Esophagus muscularis mucosa (tissue), 4 donors: Measurements from ENCODE around the gene ELAVL3. TPM values are rescaled to one million over a fixed set of nuclear protein-coding genes. Genes with fewer than 3 reads are reported as not detected.

Experiments
- DNase-seq: peaks from one replicate; pipeline ENCODE4 v3.0.0-alpha.2; 2017; ENCODE audit errors: extremely low spot score
- H3K27ac ChIP-seq, 4 donors: fragments of 200-600 bp; sonication (generic); replicated peaks in 1 of 4; 1 replicate in 3 of 4; 2 replicates in 1 of 4; pipeline ENCODE4 v1.5.1; 2016 to 2019; ENCODE audit warnings: mild to moderate bottlenecking in 1 of 4
- H3K27me3 ChIP-seq, 4 donors: fragments of 200-600 bp; sonication (generic); one replicate each; pipeline versions ENCODE4 v1.5.1 to v1.6.0; 2016 to 2019
- H3K36me3 ChIP-seq, 4 donors: fragments of 200-600 bp; sonication (generic); one replicate each; pipeline ENCODE4 v1.5.1; 2016 to 2019
- H3K4me1 ChIP-seq, 4 donors: fragments of 200-600 bp; sonication (generic); one replicate each; pipeline ENCODE4 v1.5.1; 2016 to 2019
- H3K4me3 ChIP-seq, 4 donors: fragments of 200-600 bp; sonication (generic); 1 replicate in 2 of 4; 2 replicates in 2 of 4; pipeline ENCODE4 v1.5.1; 2016 to 2019; ENCODE audit warnings: mild to moderate bottlenecking in 4 of 4, moderate library complexity in 1 of 4
- H3K9me3 ChIP-seq, 4 donors: fragments of 200-600 bp; sonication (generic); 1 replicate in 3 of 4; 2 replicates in 1 of 4; pipeline ENCODE4 v1.5.1; 2016 to 2019
- CTCF ChIP-seq, 3 experiments: fragments of 200-600 bp in 2 of 3; fragments of 450-650 bp in 1 of 3; sonication (generic) in 2 of 3; IDR thresholded peaks; one replicate each; pipeline ENCODE4 v1.5.1; 2017 to 2019; ENCODE audit warnings: antibody characterized with exemption in 3 of 3, mild to moderate bottlenecking in 2 of 3, moderate library complexity in 1 of 3
- EP300 ChIP-seq: sonication (generic); formaldehyde crosslinking; IDR thresholded peaks from one replicate; pipeline ENCODE4 v1.6.1; 2017; ENCODE audit warnings: antibody characterized with exemption
- POLR2A ChIP-seq: fragments of 450-650 bp; IDR thresholded peaks from one replicate; pipeline ENCODE4 v1.6.1; 2017; ENCODE audit warnings: antibody characterized with exemption, moderate library complexity, mild to moderate bottlenecking, low read depth
- POLR2AphosphoS5 ChIP-seq, 2 donors: sonication (generic); formaldehyde crosslinking; IDR thresholded peaks; one replicate each; pipeline ENCODE4 v1.6.1; 2017; ENCODE audit warnings: antibody characterized with exemption in 2 of 2
- WGBS: methylation state at CpG from one replicate; pipeline ENCODE4 v1.1.5; 2018; 5-methylcytosine and 5-hydroxymethylcytosine counted together
- intact Hi-C: fragments of 100-400 bp; cut with DNase I; formaldehyde crosslinking; loops from one replicate; pipeline ENCODE4 v1.15.1; 2023
- total RNA-seq, 4 donors: library from RNA; depleted of rRNA; stranded (reverse); fragments of >200 nt; gene quantifications; one replicate each; pipeline versions ENCODE4 v1.1.0 to v1.2.1, GENCODE V29; 2016

ELAVL3 gene
- total RNA-seq, 4 donors from 2014 or later = under 0.01 to 0.69 (median 0.31) TPM

GRCh38 chr19:11513946-11514345, 33.1 kb upstream of the ELAVL3 start:
- no peaks in the 10 kb centered on the region for H3K4me1 ChIP-seq
- no peak for DNase-seq
- H3K27ac ChIP-seq = no peak overlapping the region
- peaks cover 18 to 93% (median 83%) of the 10 kb centered on the region in 4 donors for H3K36me3 ChIP-seq
- no peaks in the 10 kb centered on the region for H3K9me3 ChIP-seq
- no peaks in the 10 kb centered on the region for H3K27me3 ChIP-seq
- no peak for TF ChIP-seq POLR2A
- TF ChIP-seq CTCF (IDR thresholded peaks at IDR 0.05) = no peak
- no peak for TF ChIP-seq EP300
- TF ChIP-seq POLR2AphosphoS5 (IDR thresholded peaks at IDR 0.05) = no peak
- intact Hi-C loops = no loop called here
- WGBS = 85% methylated on average over 2 of the region's 20 CpGs
- no peak overlapping the region for H3K4me3 ChIP-seq

- WGBS = 94% methylated on average over 8 of the region's 8 CpGs
- Histone ChIP-seq H3K36me3 (peaks cover 18 to 63% (median 49%) of the 10 kb centered on the region in 4 donors), H3K4me3 (no peak overlapping the region), H3K4me1 (peaks cover 6 to 10% (median 9%) of the 10 kb centered on the region in 4 donors), H3K9me3 (no peaks in the 10 kb centered on the region), H3K27me3 (no peaks in the 10 kb centered on the region), H3K27ac (no peak overlapping the region)
- no peak for DNase-seq
- TF ChIP-seq CTCF (IDR thresholded peaks at IDR 0.05) = no peak
- no peak for TF ChIP-seq POLR2A
- no peak for TF ChIP-seq POLR2AphosphoS5 (IDR thresholded peaks at IDR 0.05)
- no peak for TF ChIP-seq EP300
- intact Hi-C loops = no loop called here
Observed at GRCh38 chr19:11510444-11510843, 29.6 kb upstream of the ELAVL3 start.

GRCh38 chr19:11507370-11508078, 26.7 kb upstream of the ELAVL3 start:
- WGBS = 87% methylated on average over 11 of the region's 18 CpGs
- Histone ChIP-seq H3K27ac (no peak overlapping the region), H3K4me1 (peaks cover 6 to 21% (median 14%) of the 10 kb centered on the region in 4 donors), H3K36me3 (peaks cover 10 to 42% (median 28%) of the 10 kb centered on the region in 4 donors), H3K27me3 (no peaks in the 10 kb centered on the region), H3K4me3 (no peak overlapping the region), H3K9me3 (no peaks in the 10 kb centered on the region)
- DNase-seq = no peak
- TF ChIP-seq POLR2A (no peak), POLR2AphosphoS5 (IDR thresholded peaks at IDR 0.05) (no peak), EP300 (no peak), CTCF (IDR thresholded peaks at IDR 0.05) (no peak)
- intact Hi-C loops = loop anchor here (10.0 kb wide), 1 partner anchor 73 kb away; the partner anchor contains the start of genes ODAD3 and PRKCSH

- intact Hi-C loops = loop anchor here (10.0 kb wide), 1 partner anchor 72 kb away; the partner anchor contains the start of genes ODAD3 and PRKCSH
- WGBS = 86% methylated on average over 3 of the region's 6 CpGs
- Histone ChIP-seq H3K36me3 (peaks cover 4 to 42% (median 25%) of the 10 kb centered on the region in 4 donors), H3K4me1 (peaks cover 6 to 21% (median 14%) of the 10 kb centered on the region in 4 donors), H3K4me3 (no peak overlapping the region), H3K27ac (no peak overlapping the region), H3K27me3 (no peaks in the 10 kb centered on the region), H3K9me3 (no peaks in the 10 kb centered on the region)
- TF ChIP-seq POLR2AphosphoS5 (IDR thresholded peaks at IDR 0.05) (no peak), POLR2A (no peak)
- no peak for DNase-seq
Observed at GRCh38 chr19:11506967-11507366, 26.1 kb upstream of the ELAVL3 start.

GRCh38 chr19:11506101-11506555, 25.3 kb upstream of the ELAVL3 start:
- DNase-seq = no peak
- WGBS = 49% methylated on average over 10 of the region's 20 CpGs
- no peaks in the 10 kb centered on the region for H3K27me3 ChIP-seq
- intact Hi-C loops = loop anchor here (10.0 kb wide), 1 partner anchor 71 kb away; the partner anchor contains the start of genes ODAD3 and PRKCSH
- peak overlapping the region; percentile 93 to 100 (median 98) for H3K4me3 ChIP-seq
- TF ChIP-seq EP300 (no peak), POLR2AphosphoS5 (IDR thresholded peaks at IDR 0.05) (no peak), CTCF (IDR thresholded peaks at IDR 0.05) (no peak), POLR2A (no peak)
- peak overlapping the region; percentile 94 to 99 (median 98) for H3K27ac ChIP-seq
- H3K36me3 ChIP-seq = peaks cover 3 to 37% (median 17%) of the 10 kb centered on the region in 4 donors
- H3K4me1 ChIP-seq = peaks cover 6 to 21% (median 14%) of the 10 kb centered on the region in 4 donors
- no peaks in the 10 kb centered on the region for H3K9me3 ChIP-seq
